Skin epidermis (tissue), 12 donors: ENCODE results near the gene PRTG.
"Not testable (repeated sequence)": the region's sequence is repeated elsewhere in the genome, so short reads cannot be mapped to it uniquely, and the experiment has no call there.

Experiments used
- H3K27ac ChIP-seq, 21 experiments: fragments of 200-600 bp; sonication (generic) in 11 of 21; one replicate each; pipeline ENCODE4 v1.5.0; 2020; ENCODE audit warnings: mild to moderate bottlenecking in 3 of 21, inconsistent platforms in 2 of 21, moderate library complexity in 2 of 21
- H3K4me3 ChIP-seq, 7 experiments: fragments of 200-600 bp; sonication (generic) in 2 of 7; one replicate each; pipeline ENCODE4 v1.5.0; 2020; ENCODE audit warnings: inconsistent platforms in 2 of 7, mild to moderate bottlenecking in 2 of 7, moderate library complexity in 1 of 7

Gene PRTG

GRCh38 chr15:55708720-55709119 is 34.2 kb downstream of the PRTG start:
- H3K27ac ChIP-seq = no peak overlapping the region
- no peak overlapping the region for H3K4me3 ChIP-seq

DNA sequence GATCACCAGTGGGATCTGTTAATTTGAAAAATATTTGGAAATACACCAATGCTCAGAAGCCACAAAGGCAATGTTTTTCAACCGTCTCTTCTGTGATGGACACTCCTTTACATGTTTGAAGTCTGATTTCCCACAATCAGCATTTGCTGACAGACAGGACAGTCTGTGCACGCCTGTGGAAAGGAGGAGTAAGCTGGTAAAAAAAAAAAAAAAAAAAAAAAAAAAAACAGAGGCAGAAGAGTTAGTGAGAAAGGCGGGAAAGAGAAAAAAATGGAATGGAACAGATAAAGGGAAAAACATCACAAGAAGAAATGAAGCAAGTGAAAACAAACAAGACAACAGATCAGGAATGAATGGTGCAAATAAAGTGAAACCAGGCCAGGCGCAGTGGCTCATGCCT is 35.0 kb downstream of the PRTG start:
- H3K4me3 ChIP-seq = no peak overlapping the region
- no peak overlapping the region for H3K27ac ChIP-seq

DNA sequence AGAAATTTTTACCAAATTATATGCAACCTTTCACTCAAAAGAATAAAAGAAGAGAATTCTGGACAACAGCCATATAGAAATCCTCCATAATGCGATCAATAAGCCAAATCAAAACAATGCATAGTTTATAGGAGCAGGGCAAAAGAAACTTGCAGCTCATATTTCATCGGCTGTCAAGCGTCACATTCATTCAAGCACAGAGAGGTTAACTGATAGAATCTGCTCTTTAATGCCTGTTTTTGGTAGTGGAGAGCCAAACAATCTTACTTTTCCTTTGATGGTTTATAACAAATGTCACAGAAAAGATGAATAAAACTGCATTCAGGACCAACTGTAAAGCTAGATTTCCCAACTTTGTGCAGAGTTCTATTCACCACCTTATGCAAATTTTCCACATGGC is 35.4 kb downstream of the PRTG start:
- Histone ChIP-seq H3K4me3 (no peak overlapping the region), H3K27ac (no peak overlapping the region)

DNA sequence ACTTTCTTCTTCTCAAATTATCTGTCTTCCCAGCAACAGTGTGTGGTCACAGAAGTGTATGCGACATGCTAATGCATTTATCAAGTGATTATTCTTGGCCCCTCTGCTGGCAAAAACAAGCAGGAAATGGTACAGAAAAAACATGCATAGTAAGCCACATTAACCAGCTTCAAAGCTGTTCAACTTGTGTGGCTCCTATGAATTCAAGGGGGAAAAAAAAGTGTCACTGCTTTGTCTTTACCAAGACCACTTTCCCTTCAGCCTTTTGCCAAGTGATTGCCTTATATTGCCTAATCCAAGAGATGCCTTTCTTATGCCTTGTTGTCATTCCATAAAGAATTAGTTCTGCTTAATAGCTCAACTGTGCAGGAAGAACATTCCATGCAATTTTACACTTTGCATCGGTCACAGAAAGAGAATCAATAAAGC is 39.1 kb downstream of the PRTG start:
- Histone ChIP-seq H3K27ac (no peak overlapping the region), H3K4me3 (no peak overlapping the region)

DNA sequence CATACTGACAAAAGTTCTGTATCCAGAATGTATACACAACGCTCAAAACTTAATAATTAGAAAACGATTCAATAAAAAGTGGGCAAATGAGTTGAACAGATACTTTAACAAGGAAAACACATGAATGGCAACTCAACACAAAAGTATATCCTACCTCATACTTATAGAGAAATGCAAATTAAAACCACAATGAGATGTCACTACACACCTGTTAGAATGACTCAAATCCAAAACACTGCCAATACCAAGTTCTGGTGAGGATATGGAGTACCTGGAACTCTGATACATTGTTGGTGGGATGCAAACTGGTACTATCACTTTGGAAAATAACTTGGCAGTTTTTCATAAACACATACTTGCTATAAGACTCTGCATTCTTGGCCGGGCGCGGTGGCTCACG is 42.1 kb downstream of the PRTG start:
- no peak overlapping the region for H3K4me3 ChIP-seq

DNA sequence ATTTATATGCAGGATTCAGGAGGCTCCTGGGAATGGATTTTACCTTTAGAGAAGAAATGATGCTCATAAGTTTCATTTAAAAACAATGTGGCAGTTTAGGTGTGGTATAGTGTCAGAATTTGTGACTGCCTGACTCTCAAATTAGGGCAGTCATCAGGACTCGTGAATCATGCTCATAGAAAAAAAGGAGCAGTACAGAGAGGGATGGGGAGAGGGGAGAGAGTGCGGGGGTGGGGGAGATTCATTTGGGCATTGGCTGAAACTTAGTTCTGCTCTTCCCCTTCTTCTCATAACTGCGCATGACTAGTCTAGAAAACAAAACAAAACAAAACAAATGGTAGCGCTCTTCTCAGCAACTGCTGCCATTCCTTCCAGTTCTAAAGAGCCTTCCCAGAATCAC is 44.3 kb downstream of the PRTG start:
- Histone ChIP-seq H3K4me3 (no peak overlapping the region), H3K27ac (no peak overlapping the region)

More for the DNA sequence above, 42.1 kb downstream of the PRTG start:
- no peak overlapping the region for H3K27ac ChIP-seq

- H3K27ac ChIP-seq = no peak overlapping the region
- no peak overlapping the region for H3K4me3 ChIP-seq
These were observed 46.7 kb downstream of the PRTG start for GRCh38 chr15:55696221-55696620.

- H3K27ac ChIP-seq = no peak overlapping the region
These were observed 47.5 kb downstream of the PRTG start for GRCh38 chr15:55695432-55695831.

GRCh38 chr15:55694652-55695150 is 48.3 kb downstream of the PRTG start:
- Histone ChIP-seq H3K27ac (no peak overlapping the region), H3K4me3 (no peak overlapping the region)

More at GRCh38 chr15:55695432-55695831, 47.5 kb downstream of the PRTG start:
- no peak overlapping the region for H3K4me3 ChIP-seq

- H3K27ac ChIP-seq = not testable (repeated sequence)
These were observed 49.8 kb downstream of the PRTG start for GRCh38 chr15:55693116-55693515.

GRCh38 chr15:55687792-55688191 is 55.2 kb downstream of the PRTG start:
- H3K4me3 ChIP-seq = no peak overlapping the region
- H3K27ac ChIP-seq = no peak overlapping the region

More at GRCh38 chr15:55693116-55693515, 49.8 kb downstream of the PRTG start:
- H3K4me3 ChIP-seq = not testable (repeated sequence)

- Histone ChIP-seq H3K27ac (no peak overlapping the region), H3K4me3 (no peak overlapping the region)
These were observed 57.7 kb downstream of the PRTG start for GRCh38 chr15:55685286-55685685.

GRCh38 chr15:55683376-55683775 is 59.6 kb downstream of the PRTG start:
- H3K4me3 ChIP-seq = no peak overlapping the region
- H3K27ac ChIP-seq = no peak overlapping the region

DNA sequence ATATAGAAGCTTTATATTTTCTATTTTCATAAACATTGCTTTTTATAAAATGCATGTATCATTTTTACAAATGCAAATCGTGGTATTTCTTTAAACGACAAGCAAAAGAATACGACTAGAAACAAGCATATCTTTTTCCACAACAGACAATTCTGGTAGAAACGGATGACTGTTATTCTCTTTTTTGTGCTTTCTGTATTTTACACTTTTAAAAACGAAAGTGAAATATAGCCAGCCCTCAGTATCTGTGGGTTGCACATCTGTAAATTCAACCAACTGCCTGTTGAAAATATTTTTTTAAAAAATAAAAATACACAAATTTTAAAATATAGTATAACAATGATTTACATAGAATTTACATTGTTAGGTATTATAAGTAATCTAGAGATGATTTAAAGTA is 61.3 kb downstream of the PRTG start:
- Histone ChIP-seq H3K27ac (no peak overlapping the region), H3K4me3 (no peak overlapping the region)

DNA sequence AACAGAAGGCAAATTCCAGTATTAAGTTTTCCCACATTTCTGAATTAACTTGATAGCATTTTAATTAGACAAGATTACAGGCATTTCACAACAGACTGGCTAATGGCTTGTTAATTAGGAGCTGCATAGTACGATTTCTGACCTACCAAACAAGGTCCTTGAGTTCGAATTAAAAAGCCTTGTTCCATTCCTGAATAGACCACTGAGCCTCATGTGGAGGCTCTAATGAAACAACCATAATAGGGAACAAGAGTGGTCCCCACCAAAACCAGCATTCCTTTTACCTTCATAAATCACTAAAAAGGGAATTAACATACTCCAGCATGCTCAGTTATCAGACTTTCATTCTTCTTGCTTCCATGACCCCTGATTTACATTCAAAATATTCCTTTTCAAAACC is 66.4 kb downstream of the PRTG start:
- Histone ChIP-seq H3K27ac (no peak overlapping the region), H3K4me3 (no peak overlapping the region)

- Histone ChIP-seq H3K27ac (no peak overlapping the region), H3K4me3 (no peak overlapping the region)
These were observed 69.7 kb downstream of the PRTG start for GRCh38 chr15:55673287-55673686.

DNA sequence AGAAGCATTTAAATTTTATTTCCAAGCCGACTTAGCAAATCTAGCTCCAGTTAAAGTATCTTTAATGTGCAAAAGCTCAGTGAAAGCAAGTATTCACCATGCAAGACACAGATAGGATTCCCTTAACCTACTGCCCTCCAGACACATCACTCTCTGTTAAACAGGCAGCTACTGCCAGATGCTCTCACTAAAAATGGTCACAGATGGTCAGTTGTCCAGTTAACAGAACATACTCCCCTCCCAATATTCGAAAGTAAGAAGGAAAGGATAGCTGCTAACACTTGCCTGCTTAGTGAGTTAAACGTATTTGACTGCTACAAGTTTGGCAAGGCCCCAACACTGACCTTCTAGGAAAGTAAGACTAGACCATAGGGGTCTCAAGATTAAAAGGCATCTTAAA is 73.7 kb downstream of the PRTG start:
- Histone ChIP-seq H3K4me3 (no peak overlapping the region), H3K27ac (no peak overlapping the region)

DNA sequence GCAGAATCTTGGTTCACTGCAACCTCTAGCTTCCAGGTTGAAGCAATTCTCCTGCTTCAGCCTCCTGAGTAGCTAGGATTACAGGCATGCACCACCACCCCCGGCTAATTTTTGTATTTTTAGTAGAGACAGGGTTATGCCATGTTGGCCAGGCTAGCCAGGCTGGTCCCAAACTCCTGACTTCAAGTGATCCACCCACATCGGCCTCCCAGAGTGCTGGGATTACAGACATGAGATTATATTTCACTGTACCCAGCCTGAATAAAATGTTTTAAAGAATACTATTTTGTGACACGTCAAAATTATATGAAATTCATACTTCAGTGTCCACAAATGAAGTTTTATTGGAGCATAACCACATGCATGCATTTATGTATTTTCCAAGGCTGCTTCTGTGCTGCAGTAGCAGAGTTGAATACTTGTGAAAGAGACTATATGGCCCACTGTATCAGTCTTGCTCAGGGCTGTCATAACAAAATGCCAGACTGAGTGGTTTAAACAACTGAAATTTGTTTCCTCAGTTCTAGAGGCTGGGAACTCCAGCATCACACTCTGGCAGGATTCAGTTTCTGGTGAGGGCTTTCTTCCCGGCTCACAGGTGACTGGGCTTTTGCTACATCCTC is 77.2 kb downstream of the PRTG start:
- no peak overlapping the region for H3K4me3 ChIP-seq
- no peak overlapping the region for H3K27ac ChIP-seq

- H3K4me3 ChIP-seq = no peak overlapping the region
- H3K27ac ChIP-seq = no peak overlapping the region
These were observed 81.5 kb downstream of the PRTG start for GRCh38 chr15:55661428-55661827.

DNA sequence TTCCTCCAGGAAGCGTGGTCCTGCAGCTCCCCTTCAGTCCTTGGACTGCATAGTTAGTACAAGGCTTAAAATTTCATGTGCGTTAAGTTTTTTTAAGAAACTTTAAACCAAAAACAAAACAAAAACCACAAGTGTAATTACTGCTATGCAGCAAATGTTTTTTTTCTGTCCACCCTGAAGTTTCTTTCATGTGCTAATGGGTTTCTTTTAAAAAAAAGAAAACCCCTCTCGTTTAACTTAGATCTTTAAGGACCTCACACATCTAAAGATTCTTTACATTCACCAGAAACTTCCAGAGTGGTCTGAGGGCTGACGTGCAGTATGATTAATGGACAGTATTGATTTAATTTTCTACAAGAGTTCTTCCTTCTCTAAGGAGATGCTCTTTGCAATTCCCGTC is 82.8 kb downstream of the PRTG start:
- H3K4me3 ChIP-seq = no peak overlapping the region
- H3K27ac ChIP-seq = no peak overlapping the region

DNA sequence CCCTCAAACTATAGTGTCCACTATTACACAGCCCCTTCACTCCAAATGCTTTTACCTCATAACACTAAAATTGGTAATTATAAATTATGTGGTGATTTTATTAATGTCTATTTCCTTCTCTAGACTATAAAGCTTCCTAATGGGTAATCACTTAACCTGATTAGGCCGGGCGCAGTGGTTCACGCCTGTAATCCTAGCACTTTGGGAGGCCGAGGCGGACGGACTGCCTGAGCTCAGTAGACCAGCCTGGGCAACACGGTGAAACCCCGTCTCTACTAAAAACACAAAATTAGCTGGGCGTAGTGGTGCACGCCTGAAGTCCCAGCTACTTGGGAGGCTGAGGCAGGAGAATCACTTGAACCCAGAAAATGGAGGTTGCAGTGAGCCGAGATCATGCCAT is 83.5 kb downstream of the PRTG start:
- Histone ChIP-seq H3K4me3 (no peak overlapping the region), H3K27ac (no peak overlapping the region)

DNA sequence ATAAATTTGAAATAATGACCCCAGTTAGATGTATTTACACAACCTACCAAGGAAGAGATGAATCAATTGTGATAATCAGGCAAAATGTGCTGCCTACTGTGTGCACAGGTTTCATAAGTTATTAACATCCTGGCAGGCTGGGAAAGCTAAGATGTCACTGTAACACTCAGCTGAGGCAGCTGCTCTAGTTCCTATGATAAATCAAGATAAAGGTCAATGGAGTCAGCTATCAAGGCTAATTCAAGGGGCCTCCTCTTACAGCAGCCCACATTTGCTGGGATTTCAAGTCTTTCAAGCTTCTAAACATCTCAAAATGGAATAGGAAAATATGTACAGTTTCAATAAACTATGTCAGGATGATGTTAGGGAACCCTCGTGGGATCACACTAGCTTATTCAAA is 84.1 kb downstream of the PRTG start:
- Histone ChIP-seq H3K27ac (no peak overlapping the region), H3K4me3 (no peak overlapping the region)
